Measurements from ENCODE around the gene EEF2K.

EEF2K gene

DNA sequence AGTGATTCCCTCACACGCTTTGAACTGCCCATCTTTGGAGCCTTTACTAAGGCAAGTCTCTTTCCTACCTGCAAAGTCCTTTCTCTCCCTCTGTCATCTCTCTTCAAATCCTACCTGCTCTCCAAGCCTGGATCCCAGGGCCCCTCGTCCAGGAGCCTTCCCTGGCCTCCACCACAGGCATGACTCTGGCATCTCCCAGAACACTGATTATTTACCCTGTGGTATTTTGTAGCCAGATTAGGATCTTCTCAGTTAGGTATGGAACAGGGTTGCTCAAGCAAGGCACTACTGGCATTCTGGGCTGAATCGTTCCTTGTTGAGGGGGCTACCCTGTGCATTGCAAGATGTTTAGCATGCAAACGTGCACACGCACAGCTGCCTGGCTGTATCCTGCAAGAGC lies 59.3 kb downstream of the EEF2K start:
- Histone ChIP-seq H3K9ac (ENCODE audit: low read depth, low read length) (no peak overlapping the region), H3K4me1 (ENCODE audit: control insufficient read depth, insufficient read depth, low read length) (no peaks in the 10 kb centered on the region), H3K27me3 (ENCODE audit: control insufficient read depth, insufficient read depth, low read length) (no peaks in the 10 kb centered on the region), H3K9me3 (ENCODE audit: control insufficient read depth, insufficient read depth, low read length) (no peaks in the 10 kb centered on the region), H3K36me3 (ENCODE audit: control insufficient read depth, insufficient read depth, low read length) (peaks cover 18% of the 10 kb centered on the region), H3K4me3 (ENCODE audit: low read depth, low read length) (no peak overlapping the region)

DNA sequence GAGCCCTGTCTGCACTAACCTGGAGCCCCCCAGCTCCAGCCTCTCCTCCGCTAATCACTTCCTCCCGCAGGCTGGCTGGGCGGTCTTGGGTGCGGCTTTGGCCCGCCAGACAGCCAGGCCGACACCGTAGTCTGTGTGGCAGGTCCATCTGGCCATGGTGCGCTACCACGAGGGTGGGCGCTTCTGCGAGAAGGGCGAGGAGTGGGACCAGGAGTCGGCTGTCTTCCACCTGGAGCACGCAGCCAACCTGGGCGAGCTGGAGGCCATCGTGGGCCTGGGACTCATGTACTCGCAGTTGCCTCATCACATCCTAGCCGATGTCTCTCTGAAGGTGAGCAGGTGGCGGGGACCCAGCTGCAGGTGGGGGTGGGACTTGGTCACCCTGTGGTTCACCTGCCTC lies 60.5 kb downstream of the EEF2K start:
- H3K4me1 ChIP-seq (ENCODE audit: control insufficient read depth, insufficient read depth, low read length) = no peaks in the 10 kb centered on the region
- peaks cover 14% of the 10 kb centered on the region for H3K36me3 ChIP-seq (ENCODE audit: control insufficient read depth, insufficient read depth, low read length)
- no peak overlapping the region for H3K9ac ChIP-seq (ENCODE audit: low read depth, low read length)
- H3K27me3 ChIP-seq (ENCODE audit: control insufficient read depth, insufficient read depth, low read length) = no peaks in the 10 kb centered on the region
- H3K9me3 ChIP-seq (ENCODE audit: control insufficient read depth, insufficient read depth, low read length) = no peaks in the 10 kb centered on the region
- H3K4me3 ChIP-seq (ENCODE audit: low read depth, low read length) = no peak overlapping the region

GRCh38 chr16:22267764-22268163 lies 61.7 kb downstream of the EEF2K start:
- H3K27me3 ChIP-seq (ENCODE audit: control insufficient read depth, insufficient read depth, low read length) = no peaks in the 10 kb centered on the region
- no peak overlapping the region for H3K4me3 ChIP-seq (ENCODE audit: low read depth, low read length)
- peaks cover 14% of the 10 kb centered on the region for H3K36me3 ChIP-seq (ENCODE audit: control insufficient read depth, insufficient read depth, low read length)
- H3K9me3 ChIP-seq (ENCODE audit: control insufficient read depth, insufficient read depth, low read length) = no peaks in the 10 kb centered on the region
- no peak overlapping the region for H3K9ac ChIP-seq (ENCODE audit: low read depth, low read length)
- no peaks in the 10 kb centered on the region for H3K4me1 ChIP-seq (ENCODE audit: control insufficient read depth, insufficient read depth, low read length)

DNA sequence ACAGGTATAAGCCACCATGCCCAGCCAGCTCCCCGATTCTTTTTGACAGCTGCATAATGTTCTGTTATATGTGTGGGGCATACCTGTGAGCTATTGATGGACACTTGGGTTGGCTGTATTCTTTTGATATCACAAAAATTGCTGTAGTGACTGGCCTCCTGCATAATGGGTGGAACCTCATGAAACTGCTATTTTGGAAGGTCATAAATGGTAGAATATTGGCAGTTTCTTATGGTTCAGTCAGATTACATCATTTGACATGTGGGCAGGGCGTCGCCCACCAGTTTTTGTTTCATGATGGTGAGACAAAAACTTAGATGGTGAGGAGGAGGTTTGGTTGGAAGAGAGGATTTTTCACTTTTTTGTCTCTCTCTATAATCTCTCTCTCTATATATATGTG lies 64.4 kb downstream of the EEF2K start:
- H3K9me3 ChIP-seq (ENCODE audit: control insufficient read depth, insufficient read depth, low read length) = no peaks in the 10 kb centered on the region
- H3K27me3 ChIP-seq (ENCODE audit: control insufficient read depth, insufficient read depth, low read length) = no peaks in the 10 kb centered on the region
- H3K4me3 ChIP-seq (ENCODE audit: low read depth, low read length) = no peak overlapping the region
- no peak overlapping the region for H3K9ac ChIP-seq (ENCODE audit: low read depth, low read length)
- no peaks in the 10 kb centered on the region for H3K4me1 ChIP-seq (ENCODE audit: control insufficient read depth, insufficient read depth, low read length)
- peaks cover 11% of the 10 kb centered on the region for H3K36me3 ChIP-seq (ENCODE audit: control insufficient read depth, insufficient read depth, low read length)

DNA sequence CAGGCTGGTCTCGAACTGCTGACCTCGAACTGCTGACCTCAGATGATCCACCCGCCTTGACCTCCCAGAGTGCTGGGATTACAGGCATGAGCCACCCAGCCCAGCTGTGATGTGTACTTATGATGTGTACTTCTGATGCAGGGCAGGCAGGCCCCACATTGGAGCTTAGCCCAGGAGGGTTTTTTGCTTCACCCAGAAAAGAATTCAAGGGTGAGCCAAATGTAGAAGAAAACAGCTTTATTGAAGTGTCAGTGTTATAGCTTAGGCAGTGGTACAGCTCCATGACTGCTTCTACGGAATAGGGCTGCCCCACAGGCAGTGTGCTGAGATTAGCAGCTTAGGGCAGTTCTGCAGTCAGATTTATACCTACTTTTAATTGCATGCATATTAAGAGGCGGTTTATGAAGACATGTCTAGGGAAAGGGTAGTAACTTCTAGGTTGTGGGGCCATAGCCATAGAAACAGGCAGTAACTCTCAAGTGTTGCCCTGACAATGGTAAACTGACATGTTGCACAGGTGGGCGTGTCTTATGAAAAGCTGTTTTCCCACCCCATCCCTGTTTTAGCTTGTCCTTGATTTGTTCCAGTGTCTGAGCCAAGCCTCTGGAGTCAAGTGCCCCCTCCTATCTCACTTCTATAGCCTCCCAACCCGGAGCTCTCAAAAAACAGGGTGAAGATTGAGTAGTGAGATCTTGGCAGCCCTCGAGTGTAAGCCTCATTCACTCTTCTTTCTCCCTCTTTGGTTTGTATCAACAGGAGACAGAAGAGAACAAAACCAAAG lies 67.0 kb downstream of the EEF2K start:
- Histone ChIP-seq H3K4me3 (ENCODE audit: low read depth, low read length) (no peak overlapping the region), H3K9me3 (ENCODE audit: control insufficient read depth, insufficient read depth, low read length) (no peaks in the 10 kb centered on the region), H3K36me3 (ENCODE audit: control insufficient read depth, insufficient read depth, low read length) (peaks cover 4% of the 10 kb centered on the region), H3K9ac (ENCODE audit: low read depth, low read length) (no peak overlapping the region), H3K4me1 (ENCODE audit: control insufficient read depth, insufficient read depth, low read length) (no peaks in the 10 kb centered on the region), H3K27me3 (ENCODE audit: control insufficient read depth, insufficient read depth, low read length) (no peaks in the 10 kb centered on the region)

DNA sequence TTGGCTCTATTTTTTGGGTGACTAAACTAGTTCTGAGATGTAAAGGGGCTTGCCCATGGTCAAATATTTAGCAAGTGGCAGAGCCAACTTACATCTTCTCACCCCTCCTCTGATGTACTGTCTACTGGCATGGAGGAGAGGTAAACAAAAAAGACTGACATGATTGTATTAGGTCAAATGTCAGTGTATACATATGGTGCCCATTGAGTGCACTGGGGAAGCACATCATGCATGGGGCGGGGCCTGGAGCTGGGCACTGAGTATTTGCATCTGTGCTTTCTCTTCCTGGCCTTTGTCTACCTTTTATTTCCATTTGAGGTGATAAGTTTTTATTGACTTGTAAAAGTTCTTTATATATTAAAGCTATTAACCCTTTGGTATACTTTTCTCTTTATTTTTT lies 68.8 kb downstream of the EEF2K start:
- Histone ChIP-seq H3K27me3 (ENCODE audit: control insufficient read depth, insufficient read depth, low read length) (no peaks in the 10 kb centered on the region), H3K4me1 (ENCODE audit: control insufficient read depth, insufficient read depth, low read length) (no peaks in the 10 kb centered on the region), H3K36me3 (ENCODE audit: control insufficient read depth, insufficient read depth, low read length) (peaks cover 4% of the 10 kb centered on the region), H3K9ac (ENCODE audit: low read depth, low read length) (no peak overlapping the region), H3K4me3 (ENCODE audit: low read depth, low read length) (no peak overlapping the region), H3K9me3 (ENCODE audit: control insufficient read depth, insufficient read depth, low read length) (no peaks in the 10 kb centered on the region)

DNA sequence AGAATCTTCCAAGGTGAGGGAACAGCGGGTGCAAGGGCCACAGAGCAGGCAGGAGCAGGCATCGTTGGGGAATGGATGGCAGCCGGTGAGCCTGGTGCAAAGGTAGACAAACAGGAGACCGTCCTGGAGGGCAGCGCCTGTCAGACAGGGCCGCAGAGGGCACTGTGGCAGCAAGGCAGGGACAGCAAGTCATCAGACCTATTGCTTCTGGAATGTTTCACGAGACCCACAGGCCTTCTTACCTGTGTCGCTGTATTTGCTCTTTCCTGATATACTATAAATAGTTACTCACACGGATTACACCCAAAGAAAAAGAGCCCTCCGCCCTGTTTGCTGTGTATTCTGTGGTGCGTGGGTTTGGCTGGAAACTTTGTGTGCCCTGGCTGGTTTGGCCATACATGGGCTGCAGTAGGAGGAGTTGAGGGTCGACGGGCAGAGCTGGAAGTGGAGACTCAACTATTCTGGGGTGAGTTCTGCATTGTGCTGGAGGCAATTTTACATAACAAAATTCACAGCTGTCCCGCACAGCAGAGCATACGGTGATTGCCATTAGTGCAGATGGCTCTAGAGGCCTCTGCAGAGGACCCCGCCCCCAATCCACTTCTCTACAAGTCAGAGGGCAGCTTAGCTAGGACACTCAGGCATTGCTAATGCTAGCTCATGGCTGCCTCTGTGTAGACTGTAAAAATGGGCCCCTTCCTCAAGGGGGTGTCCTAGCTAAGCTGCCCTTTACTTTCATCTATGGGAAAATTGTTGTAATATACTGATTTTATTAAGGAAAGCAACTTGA lies 72.6 kb downstream of the EEF2K start:
- no peak overlapping the region for H3K9ac ChIP-seq (ENCODE audit: low read depth, low read length)
- no peaks in the 10 kb centered on the region for H3K9me3 ChIP-seq (ENCODE audit: control insufficient read depth, insufficient read depth, low read length)
- no peak overlapping the region for H3K4me3 ChIP-seq (ENCODE audit: low read depth, low read length)
- peaks cover 12% of the 10 kb centered on the region for H3K36me3 ChIP-seq (ENCODE audit: control insufficient read depth, insufficient read depth, low read length)
- H3K27me3 ChIP-seq (ENCODE audit: control insufficient read depth, insufficient read depth, low read length) = no peaks in the 10 kb centered on the region
- no peaks in the 10 kb centered on the region for H3K4me1 ChIP-seq (ENCODE audit: control insufficient read depth, insufficient read depth, low read length)

- Histone ChIP-seq H3K9ac (ENCODE audit: low read depth, low read length) (no peak overlapping the region), H3K4me3 (ENCODE audit: low read depth, low read length) (no peak overlapping the region), H3K4me1 (ENCODE audit: control insufficient read depth, insufficient read depth, low read length) (peaks cover 4% of the 10 kb centered on the region), H3K9me3 (ENCODE audit: control insufficient read depth, insufficient read depth, low read length) (no peaks in the 10 kb centered on the region), H3K36me3 (ENCODE audit: control insufficient read depth, insufficient read depth, low read length) (peaks cover 16% of the 10 kb centered on the region), H3K27me3 (ENCODE audit: control insufficient read depth, insufficient read depth, low read length) (no peaks in the 10 kb centered on the region)
Measured at GRCh38 chr16:22282254-22282892, 76.3 kb downstream of the EEF2K start.

GRCh38 chr16:22284637-22285036 lies 78.6 kb downstream of the EEF2K start:
- H3K9me3 ChIP-seq (ENCODE audit: control insufficient read depth, insufficient read depth, low read length) = no peaks in the 10 kb centered on the region
- H3K27me3 ChIP-seq (ENCODE audit: control insufficient read depth, insufficient read depth, low read length) = no peaks in the 10 kb centered on the region
- no peak overlapping the region for H3K4me3 ChIP-seq (ENCODE audit: low read depth, low read length)
- H3K4me1 ChIP-seq (ENCODE audit: control insufficient read depth, insufficient read depth, low read length) = peaks cover 4% of the 10 kb centered on the region
- no peak overlapping the region for H3K9ac ChIP-seq (ENCODE audit: low read depth, low read length)
- H3K36me3 ChIP-seq (ENCODE audit: control insufficient read depth, insufficient read depth, low read length) = peaks cover 14% of the 10 kb centered on the region

GRCh38 chr16:22285080-22285479 lies 79.0 kb downstream of the EEF2K start:
- Histone ChIP-seq H3K4me3 (ENCODE audit: low read depth, low read length) (no peak overlapping the region), H3K9me3 (ENCODE audit: control insufficient read depth, insufficient read depth, low read length) (no peaks in the 10 kb centered on the region), H3K36me3 (ENCODE audit: control insufficient read depth, insufficient read depth, low read length) (peaks cover 10% of the 10 kb centered on the region)

DNA sequence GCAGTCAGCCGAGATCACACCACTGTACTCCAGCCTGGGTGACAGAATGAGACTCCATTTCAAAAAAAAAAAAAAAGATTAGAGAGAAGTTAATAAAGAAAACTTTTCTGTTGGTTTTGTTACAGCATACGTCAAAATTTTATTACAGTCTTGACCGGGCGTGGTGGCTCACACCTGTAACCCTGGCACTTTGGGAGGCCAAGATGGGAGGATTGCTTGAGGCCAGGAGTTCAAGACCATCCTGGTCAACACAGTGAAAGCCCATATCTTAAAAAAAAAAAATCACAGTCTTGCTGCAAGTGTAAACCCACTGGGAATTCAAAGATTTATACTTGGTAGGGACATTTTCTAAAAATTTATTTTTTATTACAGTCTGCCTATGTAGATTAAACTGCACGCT lies 84.9 kb downstream of the EEF2K start:
- H3K36me3 ChIP-seq (ENCODE audit: control insufficient read depth, insufficient read depth, low read length) = no peaks in the 10 kb centered on the region
- no peaks in the 10 kb centered on the region for H3K9me3 ChIP-seq (ENCODE audit: control insufficient read depth, insufficient read depth, low read length)
- no peak overlapping the region for H3K4me3 ChIP-seq (ENCODE audit: low read depth, low read length)
- H3K27me3 ChIP-seq (ENCODE audit: control insufficient read depth, insufficient read depth, low read length) = no peaks in the 10 kb centered on the region
- no peak overlapping the region for H3K9ac ChIP-seq (ENCODE audit: low read depth, low read length)
- peaks cover 2% of the 10 kb centered on the region for H3K4me1 ChIP-seq (ENCODE audit: control insufficient read depth, insufficient read depth, low read length)

More at GRCh38 chr16:22285080-22285479, 79.0 kb downstream of the EEF2K start:
- H3K27me3 ChIP-seq (ENCODE audit: control insufficient read depth, insufficient read depth, low read length) = no peaks in the 10 kb centered on the region
- peaks cover 4% of the 10 kb centered on the region for H3K4me1 ChIP-seq (ENCODE audit: control insufficient read depth, insufficient read depth, low read length)
- H3K9ac ChIP-seq (ENCODE audit: low read depth, low read length) = no peak overlapping the region

Data from iPS-15b (cell line).